HUES6 (cell line): ENCODE results near the gene FOXQ1.
A peak's percentile ranks its signal among the peaks of the same experiment; 100 is the strongest.
"Not testable (repeated sequence)": the region's sequence is repeated elsewhere in the genome, so short reads cannot be mapped to it uniquely, and the experiment has no call there.

Experiments
- H3K27ac ChIP-seq: 2 replicates; pipeline ENCODE4 v1.7.0; 2013; ENCODE audit warnings: low read depth, mild to moderate bottlenecking, low read length, inconsistent platforms
- H3K27me3 ChIP-seq: 2 replicates; pipeline ENCODE4 v1.6.1; 2013; ENCODE audit warnings: low read length; ENCODE audit not compliant: control insufficient read depth, insufficient read depth
- H3K36me3 ChIP-seq: 2 replicates; pipeline ENCODE4 v1.6.1; 2013; ENCODE audit warnings: low read length; ENCODE audit not compliant: control insufficient read depth, insufficient read depth
- H3K4me1 ChIP-seq: 2 replicates; pipeline ENCODE4 v1.6.1; 2013; ENCODE audit warnings: low read length; ENCODE audit not compliant: control insufficient read depth, insufficient read depth
- H3K4me3 ChIP-seq: 2 replicates; pipeline ENCODE4 v1.5.1; 2013; ENCODE audit warnings: low read depth, low read length
- H3K9ac ChIP-seq: one replicate; pipeline ENCODE4 v1.6.1; 2013; ENCODE audit warnings: mild to moderate bottlenecking, low read length
- H3K9me3 ChIP-seq: 2 replicates; pipeline ENCODE4 v1.6.1; 2013; ENCODE audit warnings: low read depth, low read length; ENCODE audit not compliant: control insufficient read depth, insufficient read depth

FOXQ1 gene

GRCh38 chr6:1337791-1338190, 25.9 kb downstream of the FOXQ1 start:
- no peaks in the 10 kb centered on the region for H3K9me3 ChIP-seq
- no peak overlapping the region for H3K4me3 ChIP-seq
- H3K36me3 ChIP-seq = no peaks in the 10 kb centered on the region
- H3K4me1 ChIP-seq = peaks cover 20% of the 10 kb centered on the region
- no peak overlapping the region for H3K9ac ChIP-seq
- H3K27me3 ChIP-seq = no peaks in the 10 kb centered on the region
- no peak overlapping the region for H3K27ac ChIP-seq

- no peaks in the 10 kb centered on the region for H3K36me3 ChIP-seq
- H3K4me3 ChIP-seq = no peak overlapping the region
- peaks cover 19% of the 10 kb centered on the region for H3K4me1 ChIP-seq
Observed at GRCh38 chr6:1346101-1346500, 34.2 kb downstream of the FOXQ1 start.

GRCh38 chr6:1346558-1347091, 34.7 kb downstream of the FOXQ1 start:
- Histone ChIP-seq H3K27ac (no peak overlapping the region), H3K4me3 (no peak overlapping the region), H3K27me3 (no peaks in the 10 kb centered on the region), H3K9ac (no peak overlapping the region), H3K9me3 (peaks cover 19% of the 10 kb centered on the region), H3K36me3 (no peaks in the 10 kb centered on the region), H3K4me1 (peaks cover 19% of the 10 kb centered on the region)

More at GRCh38 chr6:1346101-1346500, 34.2 kb downstream of the FOXQ1 start:
- no peak overlapping the region for H3K9ac ChIP-seq
- H3K9me3 ChIP-seq = peaks cover 14% of the 10 kb centered on the region
- no peak overlapping the region for H3K27ac ChIP-seq
- H3K27me3 ChIP-seq = no peaks in the 10 kb centered on the region

GRCh38 chr6:1347161-1347560, 35.3 kb downstream of the FOXQ1 start:
- Histone ChIP-seq H3K4me3 (no peak overlapping the region), H3K27me3 (no peaks in the 10 kb centered on the region), H3K4me1 (peaks cover 19% of the 10 kb centered on the region), H3K36me3 (no peaks in the 10 kb centered on the region), H3K9me3 (peaks cover 25% of the 10 kb centered on the region), H3K27ac (no peak overlapping the region), H3K9ac (no peak overlapping the region)

- Histone ChIP-seq H3K9me3 (peaks cover 25% of the 10 kb centered on the region), H3K9ac (no peak overlapping the region), H3K27ac (peak overlapping the region; percentile 29), H3K36me3 (no peaks in the 10 kb centered on the region), H3K27me3 (no peaks in the 10 kb centered on the region), H3K4me1 (peaks cover 19% of the 10 kb centered on the region), H3K4me3 (no peak overlapping the region)
Observed at GRCh38 chr6:1348675-1349074, 36.8 kb downstream of the FOXQ1 start.

GRCh38 chr6:1349655-1350054, 37.8 kb downstream of the FOXQ1 start:
- H3K9ac ChIP-seq = no peak overlapping the region
- H3K4me3 ChIP-seq = no peak overlapping the region
- peaks cover 19% of the 10 kb centered on the region for H3K4me1 ChIP-seq
- H3K27ac ChIP-seq = no peak overlapping the region
- H3K27me3 ChIP-seq = no peaks in the 10 kb centered on the region
- no peaks in the 10 kb centered on the region for H3K36me3 ChIP-seq
- peaks cover 19% of the 10 kb centered on the region for H3K9me3 ChIP-seq

GRCh38 chr6:1351381-1352008, 39.6 kb downstream of the FOXQ1 start:
- Histone ChIP-seq H3K27me3 (no peaks in the 10 kb centered on the region), H3K9ac (no peak overlapping the region), H3K4me1 (peaks cover 19% of the 10 kb centered on the region), H3K27ac (no peak overlapping the region), H3K9me3 (peaks cover 12% of the 10 kb centered on the region), H3K4me3 (no peak overlapping the region), H3K36me3 (no peaks in the 10 kb centered on the region)

- not testable (repeated sequence) for H3K4me1 ChIP-seq, H3K27me3 ChIP-seq
Observed at GRCh38 chr6:1355068-1355467, 43.2 kb downstream of the FOXQ1 start.

GRCh38 chr6:1361717-1362116, 49.8 kb downstream of the FOXQ1 start:
- not testable (repeated sequence) for H3K9me3 ChIP-seq, H3K9ac ChIP-seq, H3K27ac ChIP-seq, H3K4me1 ChIP-seq, H3K4me3 ChIP-seq, H3K36me3 ChIP-seq
- peaks cover 19% of the 10 kb centered on the region for H3K27me3 ChIP-seq

More at GRCh38 chr6:1355068-1355467, 43.2 kb downstream of the FOXQ1 start:
- peaks cover 12% of the 10 kb centered on the region for H3K9me3 ChIP-seq
- H3K27ac ChIP-seq, H3K36me3 ChIP-seq, H3K9ac ChIP-seq, H3K4me3 ChIP-seq: not testable (repeated sequence)

GRCh38 chr6:1362643-1363042, 50.7 kb downstream of the FOXQ1 start:
- Histone ChIP-seq H3K27me3 (peaks cover 25% of the 10 kb centered on the region), H3K27ac (no peak overlapping the region), H3K36me3 (no peaks in the 10 kb centered on the region)

GRCh38 chr6:1363298-1363697, 51.4 kb downstream of the FOXQ1 start:
- Histone ChIP-seq H3K27ac (no peak overlapping the region), H3K4me3 (no peak overlapping the region), H3K27me3 (peaks cover 31% of the 10 kb centered on the region), H3K9me3 (no peaks in the 10 kb centered on the region), H3K4me1 (no peaks in the 10 kb centered on the region; the same call in 1 of the 2 replicates), H3K36me3 (no peaks in the 10 kb centered on the region), H3K9ac (no peak overlapping the region)

More at GRCh38 chr6:1362643-1363042, 50.7 kb downstream of the FOXQ1 start:
- Histone ChIP-seq H3K9me3 (no peaks in the 10 kb centered on the region), H3K4me3 (no peak overlapping the region), H3K9ac (no peak overlapping the region), H3K4me1 (no peaks in the 10 kb centered on the region; the same call in 1 of the 2 replicates)
